NCI-H345 treated with DMSO at 0.1 percent for 48 hours (cell line): Measurements from ENCODE around the gene TESK2.
"Not testable (repeated sequence)": the region's sequence is repeated elsewhere in the genome, so short reads cannot be mapped to it uniquely, and the experiment has no call there.

ENCODE experiments used
- DNase-seq: peaks from one replicate; lab custom pipeline; 2025; ENCODE audit not compliant: unreplicated experiment; lab: John Stamatoyannopoulos, UW

Gene TESK2

GRCh38 chr1:45474194-45474593 is 16.8 kb downstream of the TESK2 start:
- not testable (repeated sequence) for DNase-seq

GRCh38 chr1:45473302-45473701 is 17.7 kb downstream of the TESK2 start:
- DNase-seq = no peak

DNA sequence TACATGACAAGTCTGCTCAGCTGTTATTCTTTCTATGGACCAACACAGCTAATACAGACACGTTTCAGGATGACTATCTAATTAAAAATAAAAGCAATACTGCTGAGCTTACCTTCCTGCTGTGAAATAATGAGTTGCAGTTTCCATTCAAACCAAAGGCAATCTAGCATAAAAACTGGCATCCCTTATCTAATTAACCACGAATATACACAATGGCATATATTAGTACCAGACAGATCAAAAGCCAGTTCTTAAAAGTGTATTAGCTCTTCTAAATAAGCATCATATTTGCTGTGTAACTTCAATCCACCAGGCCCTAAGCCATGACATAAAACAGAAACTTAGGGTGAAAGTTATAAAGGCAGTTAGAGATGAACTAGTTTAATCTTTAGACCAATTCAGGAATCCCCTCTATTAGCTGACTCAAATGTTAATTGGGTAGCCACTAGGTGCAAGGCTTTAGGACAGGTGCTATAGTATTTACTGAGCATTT is 20.6 kb downstream of the TESK2 start:
- DNase-seq = no peak

DNA sequence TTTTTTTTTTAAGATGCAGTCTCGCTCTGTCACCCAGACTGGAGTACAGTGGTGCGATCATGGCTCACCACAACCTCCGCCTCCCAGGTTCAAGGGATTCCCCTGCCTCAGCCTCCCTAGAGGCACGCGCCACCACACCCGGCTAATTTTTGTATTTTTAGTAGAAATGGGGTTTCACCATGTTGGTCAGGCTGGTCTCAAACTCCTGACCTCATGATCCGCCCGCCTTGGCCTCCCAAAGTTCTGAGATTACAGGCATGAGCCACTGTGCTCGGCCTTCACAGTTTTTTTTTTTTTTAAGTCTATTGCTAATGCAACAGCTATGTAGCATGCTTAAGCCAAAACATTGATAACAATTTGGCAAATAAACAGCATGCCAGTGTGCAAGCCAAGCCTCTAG is 23.6 kb downstream of the TESK2 start:
- DNase-seq = not testable (repeated sequence)

- DNase-seq = no peak
Observed at GRCh38 chr1:45465277-45465676, 25.7 kb downstream of the TESK2 start.

DNA sequence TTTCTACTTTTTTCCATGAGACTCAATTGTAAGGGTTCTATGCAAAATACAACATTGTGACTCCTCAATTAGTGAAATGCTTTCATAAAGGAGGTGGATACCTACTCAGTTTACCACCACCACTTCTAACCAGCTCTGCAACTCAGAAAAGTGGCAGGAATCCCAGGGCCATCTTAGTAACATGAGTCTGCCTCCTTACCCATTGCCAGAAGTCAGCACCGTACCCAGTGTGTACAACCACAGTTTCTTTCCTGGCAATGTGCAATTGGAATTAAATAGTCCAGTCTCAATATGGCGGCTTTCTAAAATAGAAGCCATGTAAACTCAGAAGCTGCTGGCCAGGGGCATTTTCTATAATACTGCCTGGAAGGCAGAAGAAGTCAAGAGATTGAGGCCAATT is 32.1 kb downstream of the TESK2 start:
- DNase-seq = no peak

GRCh38 chr1:45456531-45456930 is 34.4 kb downstream of the TESK2 start:
- DNase-seq = no peak

GRCh38 chr1:45455162-45455561 is 35.8 kb downstream of the TESK2 start:
- no peak for DNase-seq

- DNase-seq = no peak
Observed at GRCh38 chr1:45454464-45454863, 36.5 kb downstream of the TESK2 start.

DNA sequence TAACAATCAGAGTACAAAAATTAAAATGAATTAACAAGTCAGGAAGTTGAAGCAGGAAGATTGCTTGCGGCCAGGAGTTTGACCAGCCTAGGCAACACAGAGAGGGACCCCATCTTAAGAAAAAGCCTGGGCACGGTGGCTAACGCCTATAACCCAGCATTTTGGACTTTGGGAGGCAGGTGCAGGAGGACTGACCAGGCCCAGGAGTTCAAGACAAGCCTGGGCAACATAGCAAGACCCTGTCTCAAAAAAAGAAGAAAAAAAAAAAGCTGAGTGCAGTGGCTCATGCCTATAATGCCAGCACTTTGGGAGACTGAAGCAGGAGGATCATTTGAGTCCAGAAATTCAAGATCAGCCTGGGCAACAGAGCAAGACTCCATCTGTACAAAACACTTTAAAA is 38.5 kb downstream of the TESK2 start:
- DNase-seq = no peak

DNA sequence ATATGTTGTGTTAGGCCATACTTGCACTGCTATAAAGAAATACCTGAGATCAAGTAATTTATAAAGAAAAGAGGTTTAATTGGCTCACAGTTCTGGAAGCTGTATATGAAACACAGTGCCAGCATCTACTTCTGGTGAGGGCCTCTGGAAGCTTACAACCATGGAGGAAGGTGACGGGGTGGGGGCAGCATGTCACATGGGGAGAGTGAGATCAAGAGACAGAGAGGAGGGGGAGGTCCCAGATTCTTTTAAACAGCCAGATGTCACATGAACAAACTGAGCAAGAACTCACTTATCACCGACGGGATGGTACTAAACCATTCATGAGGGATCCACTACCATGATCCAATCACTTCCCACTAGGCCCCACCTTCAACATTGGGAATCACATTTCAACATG is 42.6 kb downstream of the TESK2 start:
- DNase-seq = no peak

GRCh38 chr1:45446950-45447672 is 43.9 kb downstream of the TESK2 start:
- no peak for DNase-seq

DNA sequence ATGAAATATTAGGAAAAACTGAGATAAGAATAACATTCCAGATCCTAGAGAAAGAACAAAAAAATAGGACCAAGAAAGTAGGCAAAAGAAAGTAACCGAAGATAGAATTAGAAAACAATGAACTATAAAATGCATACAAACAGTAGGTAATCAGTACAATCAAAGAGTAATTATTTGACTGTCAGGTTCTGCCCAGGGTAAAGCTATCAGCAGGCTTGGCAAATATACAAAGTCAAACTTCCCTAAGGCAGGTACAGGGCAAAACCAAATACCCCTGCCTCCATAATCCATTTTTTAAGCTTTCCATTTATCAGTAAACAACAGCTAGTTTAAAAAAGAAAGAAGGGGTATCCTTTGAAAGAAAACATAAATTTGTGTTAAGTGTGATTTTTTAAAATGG is 44.4 kb downstream of the TESK2 start:
- DNase-seq = no peak

- no peak for DNase-seq
Observed at GRCh38 chr1:45444609-45445131, 46.3 kb downstream of the TESK2 start.

DNA sequence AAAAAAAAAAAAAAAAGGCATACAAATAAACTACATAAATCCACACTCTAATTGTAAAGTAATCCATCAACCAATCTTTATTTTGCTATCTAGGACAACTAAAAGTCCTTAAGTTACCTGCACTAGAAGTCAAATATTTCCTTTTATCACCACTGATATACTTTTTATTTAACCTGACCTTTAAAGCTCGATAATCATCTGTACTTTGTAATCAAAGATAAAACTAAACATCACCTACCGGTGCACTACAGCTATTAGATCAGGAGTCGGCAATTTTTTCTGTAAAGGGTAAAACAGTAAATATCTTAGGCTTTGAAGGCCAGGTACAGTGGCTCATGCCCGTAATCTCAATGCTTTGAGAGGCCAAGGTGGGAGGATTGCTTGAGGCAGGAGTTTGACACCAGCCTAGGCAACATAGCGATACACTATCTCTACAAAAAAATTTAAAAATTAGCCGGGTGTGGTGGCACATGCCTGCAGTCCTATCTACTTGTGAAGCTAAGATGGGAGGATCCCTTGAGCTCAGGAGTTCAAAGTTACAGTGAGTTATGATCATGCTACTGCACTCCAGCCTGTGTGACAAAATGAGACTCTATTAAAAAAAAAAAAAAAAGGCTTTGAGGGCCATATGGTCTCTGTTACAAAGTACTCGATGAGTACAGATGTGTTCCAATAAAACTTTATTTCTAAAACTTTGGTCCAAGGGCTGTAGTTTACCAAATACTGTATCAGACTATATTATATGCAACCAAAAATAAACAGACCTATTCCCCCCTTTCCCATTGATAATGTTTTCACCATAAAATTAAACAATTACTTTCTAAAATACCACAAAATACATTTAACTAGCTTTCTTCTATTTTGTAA is 47.1 kb downstream of the TESK2 start:
- DNase-seq = no peak

DNA sequence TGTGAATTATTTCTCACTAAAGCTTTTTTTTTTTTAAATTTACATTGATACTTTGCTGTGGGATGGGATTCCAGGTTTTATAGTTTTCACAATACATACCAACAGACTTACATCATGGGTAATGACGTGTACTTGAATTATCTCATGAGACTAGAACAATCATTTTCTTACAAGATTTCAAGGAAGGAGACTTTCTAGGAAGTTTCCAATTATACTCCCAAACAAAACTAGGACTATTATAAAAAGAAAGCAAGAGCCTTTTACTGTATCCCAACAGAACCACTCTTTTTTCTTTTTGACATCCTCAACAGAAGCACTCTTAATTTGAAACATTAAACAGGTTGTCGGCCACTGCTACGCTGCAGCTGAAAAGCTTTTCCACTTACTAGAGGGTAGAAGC is 48.7 kb downstream of the TESK2 start:
- DNase-seq = no peak

DNA sequence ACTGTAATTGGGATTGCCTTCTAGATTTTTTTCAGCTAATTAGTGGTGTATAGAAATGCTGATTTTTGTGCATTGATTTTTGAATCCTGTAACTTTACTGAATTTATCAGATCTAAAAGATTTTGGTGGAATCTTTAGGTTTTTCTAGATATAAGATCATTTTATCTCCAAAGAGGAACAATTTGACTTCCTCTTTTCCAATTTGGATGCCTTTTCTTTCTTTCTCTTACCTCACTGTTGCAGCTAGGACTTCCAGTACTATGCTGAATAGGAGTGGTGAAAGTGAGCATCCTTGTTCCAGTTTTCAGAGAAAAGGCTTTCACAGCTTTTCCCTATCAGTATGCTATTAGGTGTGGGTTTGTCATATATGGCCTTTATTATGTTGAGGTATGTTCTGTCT is 53.6 kb downstream of the TESK2 start:
- no peak for DNase-seq

DNA sequence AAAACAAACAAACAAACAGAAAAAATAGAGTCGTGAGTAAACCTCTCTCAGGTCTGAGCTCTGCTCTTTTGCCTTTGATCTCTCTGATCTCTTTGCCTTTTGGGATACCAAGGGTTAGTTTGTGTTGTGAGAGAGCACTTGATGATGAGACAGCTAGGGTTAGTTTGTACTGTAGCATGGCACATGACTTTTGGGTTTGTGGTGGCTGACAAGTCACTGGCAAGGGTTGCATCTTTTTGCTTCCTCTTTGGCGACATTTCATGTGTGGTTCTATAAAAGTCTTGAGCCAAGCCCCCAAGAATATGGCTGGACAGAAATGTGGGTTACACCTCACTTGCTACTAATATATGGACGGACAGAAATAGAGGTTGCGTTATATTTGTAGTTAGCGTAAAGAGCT is 60.5 kb downstream of the TESK2 start:
- DNase-seq = no peak

DNA sequence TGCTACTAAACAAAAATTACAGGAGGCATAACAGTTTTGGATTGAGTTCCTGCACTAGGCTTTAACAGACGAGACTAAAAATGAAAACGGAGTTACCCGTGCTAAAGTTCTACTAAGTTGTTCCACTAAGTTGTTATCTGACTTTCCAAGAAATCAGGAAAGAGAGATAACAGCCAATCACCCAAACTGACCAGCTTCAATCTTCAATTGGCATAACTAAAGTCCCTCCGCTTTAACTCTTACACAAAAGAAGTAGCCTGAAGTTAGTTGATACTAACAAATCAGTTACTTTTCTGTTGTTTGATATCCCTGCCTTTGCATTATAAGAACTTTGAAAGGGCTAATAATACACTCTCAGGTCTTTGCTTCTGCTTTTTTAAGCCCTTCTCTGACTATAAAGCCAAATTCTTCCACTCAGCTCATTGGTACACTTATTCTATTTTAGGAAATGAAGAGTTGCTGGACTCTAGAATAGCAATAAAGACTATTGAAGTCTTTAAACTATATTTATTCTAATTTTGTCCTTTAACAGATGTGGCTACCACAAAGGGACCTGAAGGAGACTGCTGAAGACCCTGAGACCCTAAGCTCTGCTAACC is 61.3 kb downstream of the TESK2 start:
- no peak for DNase-seq

DNA sequence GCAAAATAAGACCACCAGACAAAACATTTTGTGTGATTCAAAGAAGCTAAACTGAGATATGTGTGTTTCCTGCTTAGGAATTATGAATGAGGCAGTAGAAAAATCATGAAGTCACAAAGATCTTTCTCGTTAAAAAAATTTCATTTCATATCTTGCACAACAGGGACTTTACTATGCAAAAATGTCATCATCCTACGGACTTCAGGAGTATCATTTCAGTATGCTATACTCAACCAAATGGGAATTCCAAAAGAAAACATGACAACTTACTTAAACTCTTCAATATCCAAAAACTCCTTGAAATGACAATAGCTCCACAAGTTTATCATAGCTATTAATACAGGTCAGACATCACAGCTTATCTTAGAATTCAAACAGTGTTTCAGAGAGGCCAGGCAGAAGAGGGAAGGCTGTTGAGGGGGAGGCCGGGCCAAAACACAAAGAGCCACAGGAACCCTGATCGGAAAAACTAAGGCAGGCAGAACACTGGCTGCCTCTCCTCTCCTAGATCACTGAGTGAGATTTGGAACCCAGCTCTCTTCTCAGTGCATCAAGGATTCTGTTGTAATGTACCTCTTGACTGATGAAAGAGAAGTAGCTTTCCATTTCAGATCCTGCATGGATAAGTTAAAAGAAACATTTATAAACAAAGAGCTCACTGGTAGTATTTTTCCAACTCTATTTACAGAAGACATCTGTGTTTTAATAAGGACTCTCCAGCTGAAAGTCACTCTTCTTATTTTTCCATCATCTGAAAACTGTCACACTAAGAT is 66.9 kb downstream of the TESK2 start:
- DNase-seq = no peak

- no peak for DNase-seq
Observed at GRCh38 chr1:45421935-45422334, 69.0 kb downstream of the TESK2 start.
